HCT116 (cell line): ENCODE data around the gene PBX3.

Experiments used
- ATF3 ChIP-seq: IDR thresholded peaks from 2 replicates; pipeline ENCODE4 v1.6.1; 2012
- CEBPB ChIP-seq: IDR thresholded peaks from 2 replicates; pipeline ENCODE4 v1.6.1; 2012; ENCODE audit warnings: low read depth
- CTCF ChIP-seq, 3 experiments: fragments of 200-600 bp in 1 of 3; sonication (generic) in 1 of 3; IDR thresholded peaks in 2 of 3; conservative IDR thresholded peaks in 1 of 3; 2 replicates each; pipeline ENCODE4 v1.5.1; 2012 to 2017; ENCODE audit warnings: low read depth in 2 of 3, low read length in 2 of 3, antibody characterized with exemption in 1 of 3, borderline replicate concordance in 1 of 3, control low read depth in 1 of 3, mild to moderate bottlenecking in 1 of 3, mixed read lengths in 1 of 3, mixed run types in 1 of 3, moderate library complexity in 1 of 3; ENCODE audit not compliant: insufficient read depth in 1 of 3
- POLR2A ChIP-seq: IDR thresholded peaks from 2 replicates; pipeline ENCODE4 v1.7.0; 2011; ENCODE audit warnings: borderline replicate concordance; ENCODE audit not compliant: insufficient read depth, insufficient read length; ENCODE audit errors: extremely low read depth
- RAD21 ChIP-seq: IDR thresholded peaks from 2 replicates; pipeline ENCODE4 v1.6.1; 2012; ENCODE audit warnings: low read depth, mild to moderate bottlenecking
- REST ChIP-seq: IDR thresholded peaks from 2 replicates; pipeline ENCODE4 v1.6.1; 2012; ENCODE audit warnings: low read depth

- TF ChIP-seq REST = no peak
- no peak for TF ChIP-seq RAD21
- TF ChIP-seq CTCF (IDR thresholded peaks at IDR 0.05 in 2 of 3, conservative IDR thresholded peaks at IDR 0.05 in 1 of 3; ENCODE audit: borderline replicate concordance in 1 of 3, insufficient read depth in 1 of 3, low read depth in 2 of 3, low read length in 2 of 3) = no peak
- TF ChIP-seq CEBPB = no peak
- TF ChIP-seq ATF3 = no peak
- no peak for TF ChIP-seq POLR2A
These were observed 248.5 kb downstream of the PBX3 start for GRCh38 chr9:125995706-125996105.
